Measurements from ENCODE around the gene CTDNEP1.

DNA sequence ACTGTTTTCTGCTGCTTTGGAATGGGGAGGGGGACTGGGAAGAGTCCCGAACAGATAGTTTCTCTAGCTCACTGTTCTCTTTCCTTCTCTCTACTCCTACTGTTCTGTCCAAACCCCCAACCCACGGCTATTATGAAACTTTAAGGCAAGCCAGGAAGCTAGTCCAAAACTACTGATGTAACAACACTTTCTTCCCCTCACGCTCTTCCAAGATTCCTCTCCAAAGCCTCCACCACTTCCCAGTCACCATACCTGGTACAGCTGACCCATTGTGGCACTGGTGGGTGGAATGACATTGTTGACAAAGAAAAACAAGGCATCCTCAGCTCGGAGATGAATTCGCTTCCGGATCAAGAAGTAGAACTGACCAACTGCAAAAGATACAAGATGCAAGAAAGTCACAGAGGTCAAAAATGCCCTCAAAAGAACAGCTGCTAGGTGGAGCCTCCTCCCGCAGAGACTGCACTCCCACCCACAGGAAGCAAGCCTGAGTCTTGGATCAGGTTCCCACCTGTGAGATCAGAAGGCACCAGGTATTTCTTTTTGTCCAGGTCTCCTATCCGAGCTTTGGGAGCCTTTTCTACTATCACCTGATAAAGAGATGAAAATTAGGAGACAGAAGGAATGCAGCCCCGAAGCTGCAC lies 10.3 kb downstream of the CTDNEP1 start:
- TF ChIP-seq, protein P1, sequence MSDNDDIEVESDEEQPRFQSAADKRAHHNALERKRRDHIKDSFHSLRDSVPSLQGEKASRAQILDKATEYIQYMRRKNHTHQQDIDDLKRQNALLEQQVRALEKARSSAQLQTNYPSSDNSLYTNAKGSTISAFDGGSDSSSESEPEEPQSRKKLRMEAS (IDR thresholded peaks at IDR 0.05) = no peak
- TF ChIP-seq EGR1 (IDR thresholded peaks at IDR 0.05; ENCODE audit: low read depth in 2 of 2) (no peak), TAF1 (conservative IDR thresholded peaks at IDR 0.05) (no peak), RXRA (IDR thresholded peaks at IDR 0.05) (no peak), HNF4G (IDR thresholded peaks at IDR 0.05) (no peak), YY1 (IDR thresholded peaks at IDR 0.05) (no peak)
- TF ChIP-seq, protein P2, sequence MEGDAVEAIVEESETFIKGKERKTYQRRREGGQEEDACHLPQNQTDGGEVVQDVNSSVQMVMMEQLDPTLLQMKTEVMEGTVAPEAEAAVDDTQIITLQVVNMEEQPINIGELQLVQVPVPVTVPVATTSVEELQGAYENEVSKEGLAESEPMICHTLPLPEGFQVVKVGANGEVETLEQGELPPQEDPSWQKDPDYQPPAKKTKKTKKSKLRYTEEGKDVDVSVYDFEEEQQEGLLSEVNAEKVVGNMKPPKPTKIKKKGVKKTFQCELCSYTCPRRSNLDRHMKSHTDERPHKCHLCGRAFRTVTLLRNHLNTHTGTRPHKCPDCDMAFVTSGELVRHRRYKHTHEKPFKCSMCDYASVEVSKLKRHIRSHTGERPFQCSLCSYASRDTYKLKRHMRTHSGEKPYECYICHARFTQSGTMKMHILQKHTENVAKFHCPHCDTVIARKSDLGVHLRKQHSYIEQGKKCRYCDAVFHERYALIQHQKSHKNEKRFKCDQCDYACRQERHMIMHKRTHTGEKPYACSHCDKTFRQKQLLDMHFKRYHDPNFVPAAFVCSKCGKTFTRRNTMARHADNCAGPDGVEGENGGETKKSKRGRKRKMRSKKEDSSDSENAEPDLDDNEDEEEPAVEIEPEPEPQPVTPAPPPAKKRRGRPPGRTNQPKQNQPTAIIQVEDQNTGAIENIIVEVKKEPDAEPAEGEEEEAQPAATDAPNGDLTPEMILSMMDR (IDR thresholded peaks at IDR 0.05; ENCODE audit: low read depth, low read length, missing input control) = no peak
